Activated CD8-positive, alpha-beta memory T cell treated with anti-CD3 and anti-CD28 coated beads, Interleukin-2, amount 50 U/mL, for 1 hour (primary cell): Measurements from ENCODE around the gene C2CD3.
"Not testable (repeated sequence)": the region's sequence is repeated elsewhere in the genome, so short reads cannot be mapped to it uniquely, and the experiment has no call there.

ENCODE experiments used
- DNase-seq: peaks from one replicate; pipeline ENCODE4 v3.0.0-alpha.2; 2020; ENCODE audit errors: extremely low read depth

Gene C2CD3

GRCh38 chr11:74069146-74070046 is 101.4 kb downstream of the C2CD3 start:
- no peak for DNase-seq

DNA sequence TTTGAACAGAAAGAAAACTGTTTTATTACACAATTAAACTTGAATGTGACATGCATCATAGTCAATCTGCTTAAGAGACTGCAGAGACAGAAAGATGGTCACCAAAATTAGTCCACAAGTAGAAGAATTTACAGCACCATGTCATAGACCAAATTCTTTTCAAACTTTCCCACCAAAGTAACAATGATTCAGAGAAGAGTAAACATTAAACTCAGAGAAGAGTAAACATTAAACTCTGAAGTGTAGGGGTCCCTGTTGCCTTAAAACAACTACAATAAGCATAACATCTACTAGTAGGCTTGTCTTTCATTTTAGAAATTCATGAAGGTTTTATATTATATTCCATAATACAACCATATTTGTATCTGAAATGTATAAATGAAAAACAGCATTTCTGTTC is 104.1 kb downstream of the C2CD3 start:
- not testable (repeated sequence) for DNase-seq

DNA sequence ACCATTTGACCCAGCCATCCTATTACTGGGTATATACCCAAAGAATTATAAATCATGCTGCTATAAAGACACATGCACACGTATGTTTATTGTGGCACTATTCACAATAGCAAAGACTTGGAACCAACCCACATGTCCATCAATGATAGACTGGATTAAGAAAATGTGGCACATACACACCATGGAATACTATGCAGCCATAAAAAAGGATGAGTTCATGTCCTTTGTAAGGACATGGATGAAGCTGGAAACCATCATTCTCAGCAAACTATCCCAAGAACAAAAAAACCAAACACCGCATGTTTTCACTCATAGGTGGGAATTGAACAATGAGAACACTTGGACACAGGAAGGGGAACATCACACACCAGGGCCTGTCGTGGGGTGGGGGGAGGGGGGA is 105.3 kb downstream of the C2CD3 start:
- DNase-seq = not testable (repeated sequence)

GRCh38 chr11:74063628-74064027 is 107.2 kb downstream of the C2CD3 start:
- not testable (repeated sequence) for DNase-seq

DNA sequence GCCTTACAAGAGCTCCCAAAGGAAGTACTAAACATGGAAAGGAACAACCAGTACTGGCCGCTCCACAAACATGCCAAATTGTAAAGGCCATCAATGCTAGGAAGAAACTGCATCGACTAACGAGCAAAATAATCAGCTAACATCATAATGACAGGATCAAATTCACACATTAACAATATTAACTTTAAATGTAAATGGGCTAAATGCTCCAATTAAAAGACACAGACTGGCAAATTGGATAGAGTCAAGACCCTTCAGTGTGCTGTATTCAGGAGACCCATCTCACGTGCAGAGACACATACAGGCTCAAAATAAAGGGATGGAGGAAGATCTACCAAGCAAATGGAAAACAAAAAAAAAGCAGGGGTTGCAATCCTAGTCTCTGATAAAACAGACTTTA is 109.2 kb downstream of the C2CD3 start:
- not testable (repeated sequence) for DNase-seq

DNA sequence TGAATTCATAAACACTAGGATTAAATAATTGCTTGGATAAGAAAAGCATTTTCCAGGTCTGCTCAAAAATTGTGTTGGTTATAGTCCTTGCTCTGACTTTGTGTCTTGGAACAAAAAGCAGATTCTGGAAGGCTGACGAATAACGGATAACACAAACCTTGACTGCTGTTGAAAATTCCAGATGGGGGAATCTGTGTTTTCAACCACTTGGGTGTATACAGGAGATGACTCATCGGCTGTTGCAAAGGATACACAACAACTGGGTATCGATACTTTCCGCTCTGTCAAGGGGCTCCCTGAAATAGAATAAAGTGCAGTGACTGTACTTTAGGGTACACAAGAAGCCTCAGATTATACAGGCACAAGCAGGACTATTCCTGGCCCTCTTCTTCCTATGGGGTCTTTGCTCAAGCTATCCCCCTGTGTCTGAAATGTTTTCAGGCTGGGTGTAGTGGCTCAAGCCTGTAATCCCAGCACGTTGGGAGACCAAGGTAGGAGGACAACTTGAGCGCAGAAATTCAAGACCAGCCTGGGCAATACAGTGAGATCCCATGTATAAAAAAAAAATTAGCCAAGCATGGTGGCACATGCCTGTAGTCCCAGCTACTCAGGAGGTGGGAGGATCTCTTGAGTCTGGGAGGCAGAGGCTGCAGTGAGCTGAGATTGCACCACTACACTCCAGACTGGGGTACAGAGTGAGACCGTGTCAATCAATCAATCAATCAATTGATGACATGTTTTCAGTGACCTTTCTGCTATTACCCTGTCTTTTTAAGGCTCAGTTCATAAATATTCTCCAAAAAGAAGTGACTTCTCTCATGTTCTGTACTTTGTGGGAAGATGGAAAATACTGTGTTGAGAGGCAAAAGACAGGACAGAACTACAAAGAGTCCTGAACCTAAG is 113.3 kb downstream of the C2CD3 start:
- no peak for DNase-seq

DNA sequence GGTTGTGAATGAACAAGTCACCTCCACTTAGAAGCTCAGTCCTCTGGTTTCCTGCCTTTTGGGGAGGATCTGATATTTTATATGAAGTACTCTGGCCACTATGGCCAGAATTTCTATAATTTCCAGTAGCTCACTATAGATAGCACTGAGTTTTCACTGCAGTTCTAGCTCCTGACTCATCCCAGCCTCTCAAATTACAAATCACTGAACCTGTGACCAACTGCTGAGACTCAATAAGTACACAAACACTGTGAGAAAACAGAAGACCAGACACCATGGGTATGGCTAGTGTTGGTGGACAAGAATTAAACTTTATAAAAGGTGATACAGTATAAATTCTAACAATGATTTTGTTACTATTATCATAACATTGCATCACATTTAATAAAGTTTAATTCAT is 114.9 kb downstream of the C2CD3 start:
- DNase-seq = no peak

DNA sequence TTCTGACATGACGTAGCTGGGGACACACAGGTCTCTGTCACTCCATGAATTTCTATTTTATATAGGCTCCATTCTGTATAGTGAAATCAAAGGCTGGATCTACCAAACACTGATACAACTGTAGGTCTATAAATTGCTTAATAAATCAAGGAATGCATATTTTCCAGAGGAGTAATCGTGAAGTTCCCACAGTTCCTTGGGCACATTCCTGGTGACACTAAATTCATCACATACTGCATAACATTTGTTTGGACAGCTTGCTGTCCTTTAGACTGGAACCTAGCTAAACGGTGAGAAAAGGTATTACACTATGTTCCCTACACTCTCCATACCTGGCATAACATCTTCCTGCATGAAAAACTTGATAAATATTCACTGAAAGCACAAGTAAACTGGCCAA is 120.3 kb downstream of the C2CD3 start:
- no peak for DNase-seq

DNA sequence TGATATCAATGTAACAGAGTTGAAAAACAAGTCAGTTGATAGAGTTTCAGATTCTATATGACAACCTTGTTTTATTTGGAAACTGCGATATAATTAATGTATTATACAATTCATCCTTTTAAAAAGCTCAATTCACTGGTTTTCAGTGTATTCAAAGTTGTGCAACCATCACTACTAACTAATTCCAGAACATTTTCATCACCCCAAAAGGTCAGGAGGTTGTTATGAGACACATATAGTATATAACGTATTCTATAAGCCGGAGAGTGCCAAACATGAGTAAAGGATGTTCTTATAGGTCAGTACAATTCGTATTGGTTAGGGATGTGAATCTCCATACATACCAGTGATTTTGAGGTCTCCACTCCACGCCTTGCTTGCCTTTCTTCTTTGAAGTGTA is 121.8 kb downstream of the C2CD3 start:
- DNase-seq = no peak

- no peak for DNase-seq
Observed at GRCh38 chr11:74044538-74044937, 126.3 kb downstream of the C2CD3 start.

DNA sequence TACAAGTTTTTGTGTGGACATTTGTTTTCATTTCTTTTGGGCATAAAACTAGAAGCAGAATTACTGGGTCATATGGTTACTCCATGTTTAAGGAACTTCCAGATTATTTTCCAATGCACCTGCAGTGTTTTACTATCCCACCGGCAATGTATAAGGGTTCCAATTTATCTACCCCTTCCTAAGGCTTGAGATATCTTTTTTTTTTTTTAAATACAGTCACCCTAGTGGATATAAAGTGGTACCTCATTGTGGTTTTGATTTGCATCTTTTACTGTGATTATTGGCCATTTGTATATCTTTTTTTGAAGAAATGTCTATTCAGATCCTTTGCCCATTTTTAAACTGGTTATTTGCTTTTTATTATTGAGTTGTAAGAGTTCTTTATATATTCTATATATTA is 127.4 kb downstream of the C2CD3 start:
- DNase-seq = no peak

GRCh38 chr11:74037309-74037708 is 133.5 kb downstream of the C2CD3 start:
- DNase-seq = no peak

GRCh38 chr11:74035264-74035663 is 135.5 kb downstream of the C2CD3 start:
- DNase-seq = no peak

DNA sequence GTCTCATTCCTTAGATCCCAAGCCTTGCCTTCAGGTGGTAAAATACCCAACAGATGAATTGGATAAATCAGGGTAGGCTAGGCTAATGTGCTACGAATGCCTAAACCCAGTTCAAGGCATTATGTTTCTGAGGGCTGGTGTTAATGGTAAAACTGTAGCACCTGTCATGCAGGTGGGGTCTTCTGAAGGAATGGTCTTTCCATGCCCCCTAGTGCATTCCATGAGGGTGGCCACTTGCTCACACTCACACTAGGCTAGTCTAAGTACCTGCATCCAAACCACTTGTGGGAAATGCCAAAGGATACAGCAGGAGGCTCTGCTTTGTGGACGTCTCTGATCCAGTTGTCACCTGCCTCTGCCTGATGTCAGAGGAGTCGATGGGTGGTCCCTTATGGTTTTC is 137.8 kb downstream of the C2CD3 start:
- DNase-seq = no peak

DNA sequence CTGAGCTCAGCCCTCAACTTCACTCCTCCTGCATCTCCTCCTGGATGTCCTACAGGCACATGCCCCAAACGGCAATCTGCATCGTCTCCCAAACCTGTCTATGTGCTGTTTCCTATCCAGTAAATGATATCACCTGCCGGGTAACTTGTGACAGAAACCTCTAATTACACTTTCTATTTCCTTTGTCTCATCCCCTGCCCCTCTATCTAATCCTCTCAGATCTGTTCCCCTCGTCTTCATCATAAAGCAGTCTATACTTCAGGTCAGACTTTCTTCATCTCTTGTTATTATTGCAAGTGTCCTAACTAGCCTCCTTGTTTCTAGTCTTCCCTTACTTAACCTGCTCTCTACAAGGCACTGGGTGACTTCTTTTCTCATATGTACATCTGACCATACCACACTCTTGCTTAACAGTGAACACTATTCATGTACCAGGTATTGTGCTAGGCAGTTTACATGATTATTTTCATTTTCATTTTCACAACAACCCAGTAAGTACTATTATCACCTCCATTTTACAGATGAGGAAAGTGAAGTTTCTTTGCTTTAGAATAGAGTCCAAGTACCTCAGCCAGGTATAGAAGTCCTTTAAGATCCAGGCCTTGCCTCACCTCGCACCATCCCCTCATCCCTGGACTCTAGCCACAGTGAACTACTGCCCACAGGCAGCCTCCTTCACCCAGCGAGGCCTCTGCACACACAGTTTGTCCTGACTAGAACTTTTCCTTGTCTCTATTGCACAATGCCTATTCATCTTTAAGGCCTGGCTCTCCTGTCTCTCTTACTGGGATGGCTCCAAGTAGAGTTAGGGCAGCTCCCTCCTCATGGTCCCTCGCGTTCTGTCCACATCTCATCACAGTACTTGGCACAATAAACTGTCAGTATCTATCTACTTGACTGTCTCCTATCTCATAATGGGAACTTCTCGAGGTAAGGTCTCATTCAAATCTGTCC is 139.8 kb downstream of the C2CD3 start:
- DNase-seq = no peak

- no peak for DNase-seq
Observed at GRCh38 chr11:74025467-74026166, 145.2 kb downstream of the C2CD3 start.

- DNase-seq = no peak
Observed at GRCh38 chr11:74024261-74025029, 146.4 kb downstream of the C2CD3 start.

DNA sequence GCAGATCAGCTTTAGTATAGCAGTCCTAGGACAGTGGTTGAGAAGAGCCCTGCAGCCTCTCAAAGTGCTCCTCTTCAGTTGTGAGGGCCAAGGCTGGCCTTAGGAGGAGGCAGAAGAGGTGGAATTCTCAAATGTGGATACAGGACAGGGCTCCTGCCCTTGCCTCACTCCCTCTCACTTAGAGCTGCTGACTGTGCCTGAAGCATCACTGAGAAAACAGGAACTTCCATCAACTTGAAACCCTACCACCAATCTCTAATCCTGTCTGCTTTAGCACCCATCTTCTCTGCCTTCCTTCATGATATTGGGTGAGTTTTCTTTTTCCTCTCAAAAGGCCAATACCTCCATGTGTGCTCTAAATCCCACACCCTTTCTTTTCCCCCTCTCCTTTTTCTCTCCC is 147.5 kb downstream of the C2CD3 start:
- DNase-seq = no peak

DNA sequence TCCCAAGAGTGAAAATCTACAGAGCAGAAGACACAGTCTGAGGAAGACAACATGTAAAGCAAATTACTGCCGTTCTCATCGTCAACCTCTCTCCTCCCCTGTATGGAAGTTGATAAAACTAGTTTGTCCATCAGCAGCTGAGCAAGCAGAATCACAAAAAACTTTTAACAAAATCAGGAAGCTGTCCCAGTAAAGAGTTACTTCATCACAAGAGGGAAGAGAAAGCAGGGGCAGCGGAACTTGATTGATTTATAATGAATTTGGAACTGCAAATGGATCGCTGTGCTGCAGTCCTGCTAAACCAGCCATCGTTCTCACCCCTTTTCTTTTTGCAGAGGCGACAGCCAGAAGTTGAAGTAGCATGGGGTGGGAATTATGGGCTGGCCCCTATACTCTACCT is 148.3 kb downstream of the C2CD3 start:
- no peak for DNase-seq

GRCh38 chr11:74021998-74022397 is 148.8 kb downstream of the C2CD3 start:
- DNase-seq = no peak
